ENCODE results near the gene GABRD.

Gene GABRD

DNA sequence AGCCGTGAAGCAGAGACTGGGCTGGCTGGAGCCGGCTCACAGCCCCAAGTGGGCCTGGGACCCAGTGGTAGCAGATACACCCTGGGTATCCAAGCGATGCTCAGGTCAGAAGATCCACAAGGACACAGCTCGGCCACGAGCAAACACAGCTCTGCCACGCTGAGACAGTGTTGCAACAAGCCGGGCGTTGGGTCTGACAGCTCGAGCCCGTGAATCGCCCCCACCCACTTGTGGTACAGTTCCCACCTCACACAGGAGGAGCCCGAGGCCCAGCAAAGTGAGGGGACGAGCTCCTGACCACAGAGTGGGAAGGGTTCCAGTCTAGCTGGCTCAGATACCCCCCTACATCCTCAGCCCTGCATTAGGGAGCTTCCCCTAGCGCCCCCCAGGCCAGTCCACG lies 22.2 kb downstream of the GABRD start:
- DNase-seq, result no peak

GRCh38 chr1:2041887-2042286 lies 22.7 kb downstream of the GABRD start:
- no peak for DNase-seq

GRCh38 chr1:2042830-2043773 lies 24.0 kb downstream of the GABRD start:
- no peak for DNase-seq

- DNase-seq, result no peak
Measured at GRCh38 chr1:2043886-2044285, 24.7 kb downstream of the GABRD start.

GRCh38 chr1:2044510-2045319 lies 25.6 kb downstream of the GABRD start:
- DNase-seq, result no peak

DNA sequence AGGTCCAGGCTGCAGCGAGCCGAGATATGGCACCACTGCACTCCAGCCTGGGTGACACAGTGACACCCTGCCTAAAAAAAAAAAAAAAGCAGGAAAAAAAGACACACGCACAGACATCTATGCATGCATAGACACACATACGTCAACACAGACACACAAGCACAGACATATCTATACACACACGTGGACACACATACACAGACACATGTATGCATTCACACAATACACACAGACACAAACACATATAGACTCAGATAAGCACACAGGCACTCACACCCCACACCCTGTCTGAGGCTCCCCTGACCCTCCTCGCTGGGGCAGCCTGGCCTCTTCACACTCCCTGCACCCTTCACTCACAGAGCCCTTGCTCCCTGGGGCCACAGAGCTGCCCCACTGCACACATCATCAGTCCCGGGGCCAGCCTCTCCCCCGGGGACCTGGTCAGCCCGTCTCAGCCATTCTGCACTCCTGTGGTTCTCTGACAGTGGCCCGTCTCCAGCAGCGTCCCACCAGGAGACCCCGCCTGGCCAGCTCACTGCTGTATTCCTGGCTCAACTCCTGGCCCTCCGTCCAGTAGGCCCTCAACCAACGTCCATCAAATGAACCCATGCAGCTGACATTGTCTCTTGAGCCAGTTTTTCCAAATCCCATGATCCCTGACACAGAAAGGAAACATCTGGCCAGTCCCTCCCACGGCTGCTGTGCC lies 26.5 kb downstream of the GABRD start:
- no peak for DNase-seq

- no peak for DNase-seq
Measured at GRCh38 chr1:2046174-2046917, 27.2 kb downstream of the GABRD start.

DNA sequence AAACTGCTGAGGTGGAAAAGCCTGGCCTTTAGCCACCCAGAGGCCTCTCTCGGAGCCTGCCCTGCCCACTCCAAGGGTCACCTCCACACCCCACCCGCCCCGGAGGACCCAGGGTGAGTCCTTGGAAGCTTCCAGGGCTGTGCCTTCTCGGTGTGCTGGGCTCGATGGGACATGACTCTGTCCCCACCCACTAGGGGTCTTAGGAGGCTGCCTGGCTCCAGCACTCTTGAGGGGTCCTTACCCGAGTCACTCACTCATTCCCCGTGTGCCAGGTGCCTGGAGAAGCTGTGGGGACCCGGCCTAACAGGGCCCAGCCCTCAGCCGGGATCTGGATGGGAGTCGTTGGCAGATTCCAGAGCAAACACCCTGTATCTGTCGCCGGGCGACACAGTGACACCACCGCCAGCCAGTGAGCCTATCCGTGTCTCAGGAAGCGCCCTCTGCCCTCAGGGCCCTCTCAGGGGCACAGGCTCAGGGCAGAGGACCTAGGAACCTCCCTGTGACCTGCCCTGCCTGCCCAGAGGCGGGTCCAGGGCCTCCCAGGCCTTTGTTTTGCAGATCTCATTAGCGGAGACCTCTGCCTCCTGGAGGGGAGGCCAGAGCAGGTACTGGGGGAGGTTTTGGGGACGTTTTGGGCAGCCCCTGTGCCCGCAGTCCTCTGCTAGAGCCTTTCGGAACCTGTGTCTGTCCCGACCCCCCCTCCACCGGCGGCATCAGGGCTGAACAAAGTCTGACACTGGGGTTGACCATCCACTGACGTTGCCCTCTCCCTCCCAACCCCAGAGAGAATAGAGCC lies 28.0 kb downstream of the GABRD start:
- no peak for DNase-seq

DNA sequence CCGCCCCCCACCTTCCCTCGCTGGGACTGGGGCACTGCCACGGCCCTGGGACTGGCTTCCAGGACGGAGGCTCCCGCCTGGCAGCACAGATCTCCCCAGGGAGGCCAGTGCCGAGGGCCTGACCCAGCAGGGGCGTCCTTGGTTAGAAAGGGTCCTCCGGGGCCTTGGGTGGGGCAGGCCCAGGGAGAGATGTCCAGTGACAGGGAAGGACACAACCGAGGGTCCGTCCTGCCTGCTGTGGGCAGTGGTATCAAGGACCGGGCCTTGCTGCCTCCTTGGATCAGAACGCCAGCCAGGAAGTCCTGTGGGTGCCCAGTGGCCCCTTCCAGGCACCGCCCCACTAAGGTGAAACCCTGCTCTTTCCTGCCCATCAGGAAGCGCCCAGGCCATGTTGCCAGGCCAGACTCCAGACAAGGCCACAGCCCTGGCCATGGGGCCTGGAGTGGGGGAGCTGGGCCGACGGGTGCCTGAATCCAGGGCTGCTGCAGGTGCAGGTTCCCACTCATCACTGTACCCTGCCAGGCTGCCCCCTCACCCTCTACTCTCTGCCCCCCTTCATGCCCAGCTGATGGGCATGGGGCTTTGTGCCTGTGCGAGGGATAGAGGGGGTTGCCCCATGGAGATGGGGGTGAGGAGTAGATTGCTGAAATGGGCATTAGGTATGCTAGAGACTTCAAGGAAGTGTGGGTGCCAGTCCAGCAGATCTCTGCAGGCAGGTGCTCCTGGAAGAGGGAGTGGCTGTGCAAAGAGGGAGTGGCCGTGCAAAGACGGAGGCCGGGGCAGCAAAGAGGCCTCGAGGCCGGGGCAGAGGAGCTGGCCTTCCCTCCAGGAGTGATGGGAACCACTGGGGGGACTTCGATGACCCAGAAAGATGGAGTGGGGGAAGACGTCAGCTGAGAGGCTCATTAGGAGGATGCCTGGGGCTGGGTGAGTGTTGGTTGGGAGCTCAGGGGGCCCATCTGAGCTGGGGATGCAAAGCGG lies 28.9 kb downstream of the GABRD start:
- no peak for DNase-seq

DNA sequence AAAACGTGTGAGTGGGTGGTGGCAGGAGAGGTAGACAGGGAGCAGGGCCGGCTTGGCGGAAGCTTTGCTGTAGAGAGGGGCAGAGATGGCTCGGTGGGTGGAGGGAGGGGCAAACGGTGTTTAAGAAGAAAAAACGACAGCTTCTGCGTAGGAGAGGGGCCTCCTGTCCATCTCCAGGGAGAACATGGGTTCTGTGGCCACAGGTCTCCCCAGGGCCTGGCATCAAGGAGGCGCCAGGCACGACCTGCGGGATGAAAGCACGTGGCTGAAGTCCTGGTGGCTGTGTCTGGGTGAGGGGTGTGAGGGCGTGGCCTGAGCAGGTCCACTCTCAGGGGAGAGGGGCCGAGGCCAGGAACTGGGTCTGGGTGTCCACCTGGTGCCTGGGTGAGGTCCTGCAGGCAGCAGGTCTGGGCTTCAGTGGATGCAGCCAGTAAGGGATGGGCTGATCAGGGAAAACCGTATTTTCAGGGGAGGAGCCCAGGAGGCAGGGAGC lies 30.1 kb downstream of the GABRD start:
- no peak for DNase-seq

- DNase-seq, result peak; percentile 61
Measured at GRCh38 chr1:2049718-2050431, 30.7 kb downstream of the GABRD start, which contains the start of gene PRKCZ. Gene PRKCZ (plus strand): TSS chr1:2050411. CDS start chr1:2050631, 220 bp downstream.

- no peak for DNase-seq
Measured at GRCh38 chr1:2050461-2050792, 31.3 kb downstream of the GABRD start.

- DNase-seq, result no peak
Measured at GRCh38 chr1:2050793-2051682, 31.9 kb downstream of the GABRD start.

DNA sequence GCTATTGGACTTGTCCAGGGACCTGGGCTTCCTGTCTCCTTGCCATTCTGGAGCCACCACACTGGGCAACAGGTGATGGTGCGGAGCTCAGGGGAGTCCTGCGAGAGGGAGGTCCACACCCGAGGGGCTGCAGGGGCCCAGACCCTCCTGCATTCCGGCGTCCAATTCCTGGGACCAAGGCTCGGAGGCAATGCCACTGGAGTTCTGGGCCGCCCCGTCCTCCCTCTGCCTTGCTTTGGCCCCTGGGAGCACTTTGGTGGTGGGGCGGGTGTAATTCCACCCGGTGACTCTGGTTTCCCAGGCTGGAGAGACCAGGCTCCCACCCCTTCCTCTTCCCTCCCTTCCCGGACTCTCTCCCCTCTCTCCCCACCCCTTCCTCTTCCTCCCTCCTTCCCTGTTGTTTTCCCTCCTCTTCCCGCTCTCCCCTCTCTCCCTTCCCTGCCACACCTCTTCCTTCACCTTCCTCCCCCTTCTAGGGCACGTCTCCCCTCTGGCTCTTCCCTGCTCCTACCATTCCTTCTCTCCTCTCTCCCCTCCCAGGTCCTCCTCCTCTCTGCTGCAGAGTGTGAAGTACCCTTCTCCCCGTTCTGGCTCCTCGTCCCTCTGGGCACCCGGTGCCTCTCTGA lies 33.0 kb downstream of the GABRD start:
- DNase-seq, result no peak

- DNase-seq, result no peak
Measured at GRCh38 chr1:2052756-2053155, 33.6 kb downstream of the GABRD start.

DNA sequence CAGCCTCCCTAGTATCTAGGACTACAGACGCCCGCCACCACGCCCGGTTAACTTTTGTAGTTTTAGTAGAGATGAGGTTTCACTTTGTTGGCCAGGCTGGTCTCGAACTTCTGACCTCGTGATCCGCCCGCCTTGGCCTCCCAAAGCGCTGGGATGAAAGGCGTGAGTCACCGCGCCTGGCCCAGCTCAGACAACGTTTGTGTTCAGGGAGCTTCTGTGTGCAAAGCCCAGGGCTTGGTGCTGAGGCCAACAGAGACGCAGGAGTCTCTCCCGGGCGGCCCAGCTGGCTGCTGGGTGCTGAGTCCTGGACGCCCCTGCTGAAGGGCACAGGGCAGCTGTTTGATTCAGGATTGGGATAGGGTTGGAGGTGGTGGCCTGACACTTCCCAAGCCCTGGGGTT lies 34.1 kb downstream of the GABRD start:
- no peak for DNase-seq

DNA sequence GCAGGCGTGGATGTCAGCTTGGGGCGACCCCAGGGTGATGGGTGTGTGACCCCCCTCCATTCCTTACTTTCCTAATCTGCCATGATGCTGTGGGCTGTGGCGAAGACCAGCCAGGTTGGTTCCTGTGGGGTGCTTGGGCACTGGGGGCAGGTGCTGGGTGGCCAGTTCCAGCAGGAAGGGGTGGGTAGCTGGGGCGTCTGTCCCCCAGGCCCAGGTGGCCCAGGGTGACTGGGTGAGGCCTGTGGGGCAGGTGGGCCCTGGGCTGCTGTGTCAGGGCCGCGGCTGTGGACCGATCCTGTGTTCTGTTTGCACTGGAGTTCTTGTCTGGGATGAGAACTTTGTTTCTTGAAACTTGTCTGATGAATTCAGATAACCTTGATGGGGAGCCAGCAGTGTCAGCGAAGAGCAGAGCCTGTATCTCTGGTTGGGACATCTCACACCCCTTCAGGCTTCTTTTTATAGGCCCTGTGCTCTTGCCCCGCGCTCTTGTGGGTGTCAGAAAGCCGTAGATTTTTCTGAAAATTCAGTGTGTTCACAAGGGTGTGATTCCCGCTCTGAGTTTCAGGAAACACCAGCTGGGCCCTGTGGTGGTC lies 34.7 kb downstream of the GABRD start:
- DNase-seq, result no peak

- DNase-seq, result no peak
Measured at GRCh38 chr1:2054560-2054959, 35.4 kb downstream of the GABRD start.

Measured in NCI-H2081 treated with DMSO at 0.1 percent for 48 hours (cell line).